ENCODE results near the gene USPL1.

- TF ChIP-seq CTCF (IDR thresholded peaks at IDR 0.05) (no peak), POLR2A (IDR thresholded peaks at IDR 0.05) (no peak), POLR2AphosphoS5 (IDR thresholded peaks at IDR 0.05) (no peak)
Measured at GRCh38 chr13:30587739-30588138, 30.0 kb upstream of the USPL1 start.
